Activated naive CD4-positive, alpha-beta T cell treated with anti-CD3 and anti-CD28 coated beads, Interleukin-2, amount 10 ng/mL, durations not matched to agents 7 days and 5 days (primary cell): ENCODE results near the gene TRAPPC2.
A peak's percentile ranks its signal among the peaks of the same experiment; 100 is the strongest.

ENCODE experiments used
- CTCF ChIA-PET: fragments of 350-600 bp; sonication (Branson Sonifier 250); formaldehyde crosslinking; loops from one replicate; lab custom pipeline; 2021; ENCODE audit warnings: antibody characterized with exemption; lab: Charles Lee
- DNase-seq: peaks from one replicate; pipeline ENCODE4 v3.0.0-alpha.2; 2020
- H3K27ac Mint-ChIP-seq: one replicate; pipeline ENCODE4 v1.8.0; 2021; ENCODE audit warnings: mild to moderate bottlenecking, moderate library complexity, mixed read lengths
- H3K27me3 Mint-ChIP-seq: one replicate; pipeline ENCODE4 v1.8.0; 2021; ENCODE audit warnings: mild to moderate bottlenecking, mixed read lengths
- H3K36me3 Mint-ChIP-seq: one replicate; pipeline ENCODE4 v1.8.0; 2021; ENCODE audit warnings: mixed read lengths
- H3K4me1 Mint-ChIP-seq: one replicate; pipeline ENCODE4 v1.8.0; 2021; ENCODE audit warnings: mixed read lengths
- H3K4me3 Mint-ChIP-seq: one replicate; pipeline ENCODE4 v1.8.0; 2021; ENCODE audit warnings: mild to moderate bottlenecking, moderate library complexity, mixed read lengths
- H3K9me3 Mint-ChIP-seq: one replicate; pipeline ENCODE4 v1.8.0; 2021; ENCODE audit warnings: mixed read lengths

TRAPPC2 gene

GRCh38 chrX:13699183-13699826 lies 35.1 kb downstream of the TRAPPC2 start:
- Mint-ChIP-seq H3K27ac (no peak overlapping the region), H3K36me3 (peaks cover 9% of the 10 kb centered on the region), H3K4me3 (no peak overlapping the region), H3K9me3 (no peaks in the 10 kb centered on the region), H3K4me1 (peaks cover 20% of the 10 kb centered on the region), H3K27me3 (no peaks in the 10 kb centered on the region)
- CTCF ChIA-PET: no interaction called here
- DNase-seq: no peak

GRCh38 chrX:13698432-13698831 lies 36.0 kb downstream of the TRAPPC2 start:
- CTCF ChIA-PET: interaction anchor here (0.6 kb wide), 1 partner anchor 48 kb away, joined by 3 read pairs; no protein-coding TSS in a partner anchor
- H3K27me3 Mint-ChIP-seq: no peaks in the 10 kb centered on the region
- DNase-seq: no peak
- peaks cover 7% of the 10 kb centered on the region for H3K36me3 Mint-ChIP-seq
- H3K27ac Mint-ChIP-seq: no peak overlapping the region
- H3K9me3 Mint-ChIP-seq: no peaks in the 10 kb centered on the region
- no peak overlapping the region for H3K4me3 Mint-ChIP-seq
- peaks cover 29% of the 10 kb centered on the region for H3K4me1 Mint-ChIP-seq

GRCh38 chrX:13697976-13698375 lies 36.4 kb downstream of the TRAPPC2 start:
- Mint-ChIP-seq H3K4me1 (peaks cover 34% of the 10 kb centered on the region), H3K9me3 (no peaks in the 10 kb centered on the region)
- CTCF ChIA-PET: interaction anchor here (0.6 kb wide), 1 partner anchor 48 kb away, joined by 3 read pairs; no protein-coding TSS in a partner anchor

GRCh38 chrX:13697455-13697854 lies 37.0 kb downstream of the TRAPPC2 start:
- Mint-ChIP-seq H3K27ac (no peak overlapping the region), H3K9me3 (no peaks in the 10 kb centered on the region), H3K4me3 (no peak overlapping the region), H3K27me3 (no peaks in the 10 kb centered on the region), H3K4me1 (peaks cover 39% of the 10 kb centered on the region), H3K36me3 (peaks cover 8% of the 10 kb centered on the region)
- CTCF ChIA-PET: interaction anchor here (0.6 kb wide), 1 partner anchor 226 kb away, joined by 3 read pairs; no protein-coding TSS in a partner anchor
- no peak for DNase-seq

More at GRCh38 chrX:13697976-13698375, 36.4 kb downstream of the TRAPPC2 start:
- no peak overlapping the region for H3K4me3 Mint-ChIP-seq
- H3K27ac Mint-ChIP-seq: no peak overlapping the region
- H3K36me3 Mint-ChIP-seq: peaks cover 7% of the 10 kb centered on the region
- no peaks in the 10 kb centered on the region for H3K27me3 Mint-ChIP-seq
- DNase-seq: no peak

GRCh38 chrX:13695601-13696115 lies 38.8 kb downstream of the TRAPPC2 start:
- DNase-seq: no peak
- H3K4me1 Mint-ChIP-seq: peaks cover 41% of the 10 kb centered on the region
- H3K4me3 Mint-ChIP-seq: no peak overlapping the region
- no peaks in the 10 kb centered on the region for H3K9me3 Mint-ChIP-seq
- H3K36me3 Mint-ChIP-seq: peaks cover 6% of the 10 kb centered on the region
- no peaks in the 10 kb centered on the region for H3K27me3 Mint-ChIP-seq
- CTCF ChIA-PET: no interaction called here
- H3K27ac Mint-ChIP-seq: no peak overlapping the region

- H3K4me3 Mint-ChIP-seq: no peak overlapping the region
- H3K27me3 Mint-ChIP-seq: no peaks in the 10 kb centered on the region
- CTCF ChIA-PET: no interaction called here
- no peak overlapping the region for H3K27ac Mint-ChIP-seq
- no peak for DNase-seq
- no peaks in the 10 kb centered on the region for H3K9me3 Mint-ChIP-seq
- H3K4me1 Mint-ChIP-seq: peaks cover 46% of the 10 kb centered on the region
- H3K36me3 Mint-ChIP-seq: peaks cover 8% of the 10 kb centered on the region
Observed at GRCh38 chrX:13694983-13695382, 39.4 kb downstream of the TRAPPC2 start.

- peaks cover 48% of the 10 kb centered on the region for H3K4me1 Mint-ChIP-seq
- H3K36me3 Mint-ChIP-seq: peaks cover 8% of the 10 kb centered on the region
- DNase-seq: no peak
- CTCF ChIA-PET: no interaction called here
- no peaks in the 10 kb centered on the region for H3K9me3 Mint-ChIP-seq
- no peak overlapping the region for H3K4me3 Mint-ChIP-seq
- H3K27ac Mint-ChIP-seq: no peak overlapping the region
- no peaks in the 10 kb centered on the region for H3K27me3 Mint-ChIP-seq
Observed at GRCh38 chrX:13694359-13694758, 40.1 kb downstream of the TRAPPC2 start.

GRCh38 chrX:13693341-13693961 lies 41.0 kb downstream of the TRAPPC2 start:
- DNase-seq: no peak
- Mint-ChIP-seq H3K9me3 (no peaks in the 10 kb centered on the region), H3K4me3 (no peak overlapping the region), H3K27me3 (no peaks in the 10 kb centered on the region), H3K4me1 (peaks cover 50% of the 10 kb centered on the region), H3K36me3 (peaks cover 8% of the 10 kb centered on the region), H3K27ac (no peak overlapping the region)
- CTCF ChIA-PET: no interaction called here

GRCh38 chrX:13692771-13693231 lies 41.6 kb downstream of the TRAPPC2 start:
- CTCF ChIA-PET: no interaction called here
- Mint-ChIP-seq H3K36me3 (peaks cover 8% of the 10 kb centered on the region), H3K9me3 (no peaks in the 10 kb centered on the region), H3K27me3 (no peaks in the 10 kb centered on the region), H3K4me3 (no peak overlapping the region), H3K27ac (peak overlapping the region; percentile 35), H3K4me1 (peaks cover 56% of the 10 kb centered on the region)
- no peak for DNase-seq

- no peak overlapping the region for H3K4me3 Mint-ChIP-seq
- peaks cover 60% of the 10 kb centered on the region for H3K4me1 Mint-ChIP-seq
- no peaks in the 10 kb centered on the region for H3K27me3 Mint-ChIP-seq
- no peak overlapping the region for H3K27ac Mint-ChIP-seq
- no peak for DNase-seq
- no peaks in the 10 kb centered on the region for H3K9me3 Mint-ChIP-seq
- H3K36me3 Mint-ChIP-seq: peaks cover 4% of the 10 kb centered on the region
- CTCF ChIA-PET: no interaction called here
Observed at GRCh38 chrX:13691841-13692371, 42.5 kb downstream of the TRAPPC2 start.

- CTCF ChIA-PET: no interaction called here
- Mint-ChIP-seq H3K4me3 (no peak overlapping the region), H3K9me3 (no peaks in the 10 kb centered on the region), H3K27me3 (no peaks in the 10 kb centered on the region), H3K36me3 (peaks cover 4% of the 10 kb centered on the region), H3K4me1 (peaks cover 60% of the 10 kb centered on the region), H3K27ac (no peak overlapping the region)
- peak; percentile 22 for DNase-seq
Observed at GRCh38 chrX:13690836-13691235, 43.6 kb downstream of the TRAPPC2 start.

- H3K9me3 Mint-ChIP-seq: no peaks in the 10 kb centered on the region
- DNase-seq: no peak
- H3K27me3 Mint-ChIP-seq: no peaks in the 10 kb centered on the region
- CTCF ChIA-PET: interaction anchor here (1.5 kb wide), 1 partner anchor 20 kb away, joined by 5 read pairs; no protein-coding TSS in a partner anchor
- H3K4me3 Mint-ChIP-seq: peak overlapping the region; percentile 86
- H3K4me1 Mint-ChIP-seq: peaks cover 54% of the 10 kb centered on the region
- H3K27ac Mint-ChIP-seq: peak overlapping the region; percentile 88
- H3K36me3 Mint-ChIP-seq: peaks cover 4% of the 10 kb centered on the region
Observed at GRCh38 chrX:13689741-13690211, 44.6 kb downstream of the TRAPPC2 start.

- peaks cover 4% of the 10 kb centered on the region for H3K36me3 Mint-ChIP-seq
- no peaks in the 10 kb centered on the region for H3K9me3 Mint-ChIP-seq
- DNase-seq: peak; percentile 82
- H3K27ac Mint-ChIP-seq: peak within 1 kb of the TSS; percentile 88
- no peaks in the 10 kb centered on the region for H3K27me3 Mint-ChIP-seq
- CTCF ChIA-PET: interaction anchor here (1.5 kb wide), 1 partner anchor 20 kb away, joined by 5 read pairs; no protein-coding TSS in a partner anchor
- peaks cover 48% of the 10 kb centered on the region for H3K4me1 Mint-ChIP-seq
- peak within 1 kb of the TSS; percentile 86 for H3K4me3 Mint-ChIP-seq
Observed at GRCh38 chrX:13688958-13689740, 45.3 kb downstream of the TRAPPC2 start, which contains the start of gene RAB9A. Gene RAB9A (plus strand): TSS chrX:13689128. CDS start chrX:13708747, 19,619 bp downstream.
